ENCODE measurements around the gene LRRIQ1. TPM values are rescaled to one million over a fixed set of nuclear protein-coding genes. Genes with fewer than 3 reads are reported as not detected.

Gene LRRIQ1
- total RNA-seq, 1 experiment from 2014 or later: 0.40 TPM

DNA sequence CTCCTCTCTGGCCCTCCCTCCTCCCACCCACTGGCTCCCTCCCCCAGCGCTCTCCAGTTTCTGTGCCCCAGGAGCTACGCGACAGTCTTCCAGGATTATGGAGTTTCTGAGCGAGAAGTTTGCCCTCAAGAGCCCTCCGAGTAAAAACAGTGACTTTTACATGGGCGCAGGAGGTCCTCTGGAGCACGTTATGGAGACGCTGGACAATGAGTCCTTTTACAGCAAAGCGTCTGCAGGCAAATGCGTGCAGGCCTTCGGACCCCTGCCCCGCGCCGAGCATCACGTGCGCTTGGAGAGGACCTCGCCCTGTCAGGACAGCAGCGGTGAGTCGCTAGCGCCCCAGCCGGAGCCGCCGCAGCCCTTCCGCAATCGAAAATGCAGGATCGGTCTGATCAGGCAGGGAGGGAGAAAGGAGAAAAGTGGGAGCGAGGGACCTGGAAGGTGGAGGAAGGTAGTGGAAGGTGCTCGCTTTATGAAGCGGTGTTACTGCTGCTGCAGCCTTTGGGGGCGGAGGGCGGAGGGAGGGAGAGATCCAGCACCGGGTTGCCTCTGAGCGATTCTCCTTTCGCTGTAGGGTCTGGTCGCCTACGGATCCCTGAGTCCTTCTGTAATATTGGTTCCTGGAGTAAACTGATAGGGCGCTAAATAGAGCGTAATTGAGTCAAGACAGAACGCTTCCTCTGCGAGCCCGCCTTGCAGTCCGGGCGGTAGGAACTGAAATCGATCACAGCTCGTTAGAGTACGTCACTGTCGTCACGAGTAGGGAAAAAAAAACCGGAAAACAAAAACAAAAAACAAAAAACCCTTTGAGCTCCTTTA lies 244.2 kb downstream of the LRRIQ1 start, which contains the start of gene ALX1:
Gene ALX1, plus strand, starts transcription at position 56 of the 819 bp plus-strand sequence. Its CDS starts 42 bp downstream, at position 98.
- H3K4me3 ChIP-seq (ENCODE audit: low read length): no peak within 1 kb of the TSS
- no peaks in the 10 kb centered on the region for H3K79me2 ChIP-seq (ENCODE audit: low read length)
- H3K9ac ChIP-seq (ENCODE audit: low read length): no peak within 1 kb of the TSS
- no peak within 1 kb of the TSS for H3K27ac ChIP-seq (ENCODE audit: low read length)
- ChIA-PET POLR2A (ENCODE audit: unreplicated experiment) (no interaction called here), CTCF (no interaction called here)
- no peaks in the 10 kb centered on the region for H3F3A ChIP-seq (ENCODE audit: low read length, unreplicated experiment)
- BruUV-seq (replicated peaks): no TSS peak
- no peaks in the 10 kb centered on the region for H3K9me3 ChIP-seq (ENCODE audit: low read length)
- no peak within 1 kb of the TSS for H2AFZ ChIP-seq (ENCODE audit: low read length)
- H4K20me1 ChIP-seq (ENCODE audit: low read length): no peaks in the 10 kb centered on the region
- ATAC-seq (no peak), DNase-seq (no peak)
- H3K4me2 ChIP-seq (ENCODE audit: low read length): no peak within 1 kb of the TSS
- intact Hi-C loops (cut with micrococcal nuclease): no loop called here
- no peaks in the 10 kb centered on the region for H3K4me1 ChIP-seq (ENCODE audit: insufficient read depth, low read length)
- H3K27me3 ChIP-seq (ENCODE audit: low read length): 0 out of 2 replicates have a peak, but pooled peaks cover 2% of the 10 kb centered on the region
- no peaks in the 10 kb centered on the region for H3K9me2 ChIP-seq (replicated peaks; ENCODE audit: low read length)
- H3K36me3 ChIP-seq (ENCODE audit: low read depth, low read length): no peaks in the 10 kb centered on the region
- TF ChIP-seq, protein P1, sequence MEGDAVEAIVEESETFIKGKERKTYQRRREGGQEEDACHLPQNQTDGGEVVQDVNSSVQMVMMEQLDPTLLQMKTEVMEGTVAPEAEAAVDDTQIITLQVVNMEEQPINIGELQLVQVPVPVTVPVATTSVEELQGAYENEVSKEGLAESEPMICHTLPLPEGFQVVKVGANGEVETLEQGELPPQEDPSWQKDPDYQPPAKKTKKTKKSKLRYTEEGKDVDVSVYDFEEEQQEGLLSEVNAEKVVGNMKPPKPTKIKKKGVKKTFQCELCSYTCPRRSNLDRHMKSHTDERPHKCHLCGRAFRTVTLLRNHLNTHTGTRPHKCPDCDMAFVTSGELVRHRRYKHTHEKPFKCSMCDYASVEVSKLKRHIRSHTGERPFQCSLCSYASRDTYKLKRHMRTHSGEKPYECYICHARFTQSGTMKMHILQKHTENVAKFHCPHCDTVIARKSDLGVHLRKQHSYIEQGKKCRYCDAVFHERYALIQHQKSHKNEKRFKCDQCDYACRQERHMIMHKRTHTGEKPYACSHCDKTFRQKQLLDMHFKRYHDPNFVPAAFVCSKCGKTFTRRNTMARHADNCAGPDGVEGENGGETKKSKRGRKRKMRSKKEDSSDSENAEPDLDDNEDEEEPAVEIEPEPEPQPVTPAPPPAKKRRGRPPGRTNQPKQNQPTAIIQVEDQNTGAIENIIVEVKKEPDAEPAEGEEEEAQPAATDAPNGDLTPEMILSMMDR (conservative IDR thresholded peaks at IDR 0.05; ENCODE audit: low read depth, low read length): no peak
- TF ChIP-seq EZH2phosphoT487 (IDR thresholded peaks at IDR 0.05; ENCODE audit: borderline replicate concordance, low read length) (no peak), EZH2 (IDR thresholded peaks at IDR 0.05; ENCODE audit: low read length, unreplicated experiment) (no peak)

GRCh38 chr12:85280984-85281630 lies 245.0 kb downstream of the LRRIQ1 start:
- Histone ChIP-seq H3K4me3 (ENCODE audit: low read length) (no peak overlapping the region), H3K9me2 (replicated peaks; ENCODE audit: low read length) (no peaks in the 10 kb centered on the region), H4K20me1 (ENCODE audit: low read length) (no peaks in the 10 kb centered on the region), H3K27me3 (ENCODE audit: low read length) (0 out of 2 replicates have a peak, but pooled peaks cover 2% of the 10 kb centered on the region), H3K4me2 (ENCODE audit: low read length) (no peak overlapping the region), H2AFZ (ENCODE audit: low read length) (no peak overlapping the region), H3K9me3 (ENCODE audit: low read length) (no peaks in the 10 kb centered on the region), H3K4me1 (ENCODE audit: insufficient read depth, low read length) (no peaks in the 10 kb centered on the region), H3K9ac (ENCODE audit: low read length) (no peak overlapping the region), H3K27ac (ENCODE audit: low read length) (no peak overlapping the region), H3F3A (ENCODE audit: low read length, unreplicated experiment) (no peaks in the 10 kb centered on the region), H3K36me3 (ENCODE audit: low read depth, low read length) (no peaks in the 10 kb centered on the region), H3K79me2 (ENCODE audit: low read length) (no peaks in the 10 kb centered on the region)
- DNase-seq (no peak), ATAC-seq (no peak)
- ChIA-PET CTCF (no interaction called here), POLR2A (ENCODE audit: unreplicated experiment) (no interaction called here)
- TF ChIP-seq, protein P1 (conservative IDR thresholded peaks at IDR 0.05; ENCODE audit: low read depth, low read length): no peak
- TF ChIP-seq EZH2phosphoT487 (IDR thresholded peaks at IDR 0.05; ENCODE audit: borderline replicate concordance, low read length): no peak
- TF ChIP-seq EZH2 (IDR thresholded peaks at IDR 0.05; ENCODE audit: low read length, unreplicated experiment): no peak
- BruUV-seq (replicated peaks): no TSS peak
- intact Hi-C loops (cut with micrococcal nuclease): no loop called here
